Gastroesophageal sphincter (tissue), 4 donors: ENCODE results near the gene MTRR. TPM values are rescaled to one million over a fixed set of nuclear protein-coding genes. Genes with fewer than 3 reads are reported as not detected.

Source experiments
- ATAC-seq: fragments of 150-250 bp; one replicate; pipeline ENCODE4 v1.9.1; 2016; ENCODE audit warnings: mild to moderate bottlenecking, moderate library complexity
- H3K27ac ChIP-seq, 4 donors: fragments of 200-600 bp; sonication (generic) in 3 of 4; 1 replicate in 3 of 4; 2 replicates in 1 of 4; pipeline ENCODE4 v1.5.1; 2016 to 2019
- H3K27me3 ChIP-seq: fragments of 200-600 bp; sonication (generic); one replicate; pipeline ENCODE4 v1.5.1; 2019
- H3K36me3 ChIP-seq, 2 donors: fragments of 200-600 bp; sonication (generic); one replicate each; pipeline ENCODE4 v1.5.1; 2019; ENCODE audit warnings: control low read depth in 1 of 2
- H3K4me1 ChIP-seq, 3 donors: fragments of 200-600 bp; sonication (generic); 1 replicate in 2 of 3; 2 replicates in 1 of 3; pipeline ENCODE4 v1.5.1; 2016 to 2019; ENCODE audit warnings: control low read depth in 2 of 3
- H3K4me3 ChIP-seq, 2 donors: fragments of 200-600 bp; sonication (generic); one replicate each; pipeline ENCODE4 v1.5.1; 2019; ENCODE audit warnings: mild to moderate bottlenecking in 1 of 2, moderate library complexity in 1 of 2
- H3K9me3 ChIP-seq, 3 donors: fragments of 200-600 bp; sonication (generic); one replicate each; pipeline ENCODE4 v1.5.1; 2017 to 2019; ENCODE audit warnings: control low read depth in 2 of 3
- CTCF ChIP-seq, 4 experiments: fragments of 200-600 bp in 2 of 4; fragments of 450-650 bp in 2 of 4; sonication (generic) in 1 of 4; IDR thresholded peaks; one replicate each; pipeline ENCODE4 v1.5.1; 2017 to 2019; ENCODE audit warnings: antibody characterized with exemption in 4 of 4, mild to moderate bottlenecking in 2 of 4, moderate library complexity in 2 of 4
- EP300 ChIP-seq: sonication (generic); formaldehyde crosslinking; IDR thresholded peaks from one replicate; pipeline ENCODE4 v1.6.1; 2017; ENCODE audit warnings: antibody characterized with exemption, mild to moderate bottlenecking
- POLR2A ChIP-seq, 2 donors: fragments of 450-650 bp; IDR thresholded peaks; one replicate each; pipeline ENCODE4 v1.6.1; 2017; ENCODE audit warnings: antibody characterized with exemption in 2 of 2, mild to moderate bottlenecking in 2 of 2, moderate library complexity in 1 of 2
- POLR2AphosphoS5 ChIP-seq: sonication (generic); formaldehyde crosslinking; IDR thresholded peaks from one replicate; pipeline ENCODE4 v1.6.1; 2017; ENCODE audit warnings: antibody characterized with exemption
- WGBS, 2 donors: methylation state at CpG; one replicate each; pipeline ENCODE4 v1.1.5; 2018; ENCODE audit warnings: low coverage in 1 of 2; 5-methylcytosine and 5-hydroxymethylcytosine counted together
- total RNA-seq, 4 donors: library from RNA; depleted of rRNA; stranded (reverse); fragments of >200 nt; gene quantifications; one replicate each; pipeline ENCODE4 v1.1.0, GENCODE V29; 2016

MTRR gene
- total RNA-seq, 4 donors from 2014 or later: 29.3 to 44.0 (median 35.5) TPM

- peaks cover 0 to 93% of the 10 kb centered on the region in 2 donors for H3K36me3 ChIP-seq
- no peak overlapping the region for H3K27ac ChIP-seq
- H3K9me3 ChIP-seq: no peaks in the 10 kb centered on the region
- no peak for ATAC-seq
- TF ChIP-seq POLR2A (IDR thresholded peaks at IDR 0.05): no peak
- no peak for TF ChIP-seq EP300
- no peak for TF ChIP-seq CTCF (IDR thresholded peaks at IDR 0.05)
- TF ChIP-seq POLR2AphosphoS5: no peak
- no peaks in the 10 kb centered on the region for H3K27me3 ChIP-seq
- no peaks in the 10 kb centered on the region for H3K4me1 ChIP-seq
- H3K4me3 ChIP-seq: no peak overlapping the region
- 53 to 60% methylated on average over 4 to 5 of the region's 5 CpGs for WGBS, 2 donors
Observed at GRCh38 chr5:7884491-7885267, 15.7 kb downstream of the MTRR start.

GRCh38 chr5:7886849-7887475 is 18.0 kb downstream of the MTRR start:
- TF ChIP-seq CTCF (IDR thresholded peaks at IDR 0.05) (peak in 3 of 4 experiments; percentile 42 to 59 (median 45)), POLR2A (IDR thresholded peaks at IDR 0.05) (no peak)
- Histone ChIP-seq H3K27me3 (no peaks in the 10 kb centered on the region), H3K36me3 (peaks cover 0 to 92% of the 10 kb centered on the region in 2 donors), H3K27ac (no peak overlapping the region), H3K9me3 (no peaks in the 10 kb centered on the region), H3K4me3 (no peak overlapping the region), H3K4me1 (no peaks in the 10 kb centered on the region)
- ATAC-seq: no peak
- WGBS, 2 donors: 55 to 69% methylated on average over 7 of the region's 7 CpGs

- ATAC-seq: no peak
- Histone ChIP-seq H3K27ac (no peak overlapping the region), H3K36me3 (peaks cover 7 to 92% of the 10 kb centered on the region in 2 donors), H3K4me3 (no peak overlapping the region), H3K9me3 (no peaks in the 10 kb centered on the region), H3K4me1 (no peaks in the 10 kb centered on the region), H3K27me3 (no peaks in the 10 kb centered on the region)
- WGBS, 2 donors: 86 to 89% methylated on average over 1 to 9 of the region's 9 CpGs
- no peak for TF ChIP-seq EP300
- no peak for TF ChIP-seq POLR2A (IDR thresholded peaks at IDR 0.05)
- TF ChIP-seq CTCF (IDR thresholded peaks at IDR 0.05): no peak
- TF ChIP-seq POLR2AphosphoS5: no peak
Observed at GRCh38 chr5:7888901-7889300, 20.0 kb downstream of the MTRR start.

- WGBS, 2 donors: 61 to 74% methylated on average over 3 to 5 of the region's 5 CpGs
- no peaks in the 10 kb centered on the region for H3K9me3 ChIP-seq
- ATAC-seq: no peak
- no peak for TF ChIP-seq EP300
- H3K27ac ChIP-seq: no peak overlapping the region
- peaks cover 13 to 99% of the 10 kb centered on the region in 2 donors for H3K36me3 ChIP-seq
- H3K4me1 ChIP-seq: no peaks in the 10 kb centered on the region
- no peak overlapping the region for H3K4me3 ChIP-seq
- no peaks in the 10 kb centered on the region for H3K27me3 ChIP-seq
Observed at GRCh38 chr5:7894439-7894838, 25.5 kb downstream of the MTRR start.

- Histone ChIP-seq H3K27me3 (no peaks in the 10 kb centered on the region), H3K4me3 (no peak overlapping the region), H3K36me3 (peaks cover 13 to 99% of the 10 kb centered on the region in 2 donors), H3K9me3 (no peaks in the 10 kb centered on the region), H3K4me1 (no peaks in the 10 kb centered on the region), H3K27ac (no peak overlapping the region)
- ATAC-seq: no peak
- 57 to 71% methylated on average over 2 of the region's 2 CpGs for WGBS, 2 donors
- TF ChIP-seq CTCF (IDR thresholded peaks at IDR 0.05) (no peak), EP300 (no peak), POLR2A (IDR thresholded peaks at IDR 0.05) (no peak), POLR2AphosphoS5 (no peak)
Observed at GRCh38 chr5:7894860-7895259, 25.9 kb downstream of the MTRR start.
